GM12864 (cell line): ENCODE results near the gene CD226.
"Not testable (repeated sequence)": the region's sequence is repeated elsewhere in the genome, so short reads cannot be mapped to it uniquely, and the experiment has no call there.

Source experiments
- DNase-seq: peaks from one replicate; pipeline ENCODE4 v3.0.0-alpha.2; 2011; ENCODE audit warnings: low read depth
- H3K4me3 ChIP-seq: 2 replicates; pipeline ENCODE4 v1.5.1; 2011; ENCODE audit warnings: mild to moderate bottlenecking, low read depth, low read length, control low read depth
- TF ChIP-seq, protein P1 (sequence below): IDR thresholded peaks from 2 replicates; pipeline ENCODE4 v1.5.1; 2011; ENCODE audit warnings: low read depth, mild to moderate bottlenecking, moderate library complexity, low read length, control low read depth, inconsistent platforms; ENCODE audit errors: missing control alignments

CD226 gene

DNA sequence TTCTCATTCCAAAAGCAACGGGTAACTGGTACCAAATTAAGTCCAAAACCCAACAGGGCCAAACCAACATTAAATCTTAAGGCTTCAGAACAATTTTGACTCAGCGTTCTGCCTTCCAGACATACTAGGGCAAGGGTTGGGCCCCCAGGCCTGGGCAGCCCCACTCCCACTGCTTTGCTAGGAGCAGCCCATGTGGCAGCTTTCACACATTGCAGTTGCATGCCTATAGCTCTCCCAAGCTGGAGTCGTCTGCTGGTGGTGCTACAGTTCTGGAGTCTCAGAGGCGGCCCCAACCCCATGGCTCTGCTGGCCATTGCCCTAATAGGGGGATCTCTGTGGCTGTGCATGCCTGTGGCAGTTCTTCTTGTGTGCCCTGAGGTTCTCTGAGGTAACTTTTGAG lies 37.6 kb upstream of the CD226 start:
- TF ChIP-seq, protein P1, sequence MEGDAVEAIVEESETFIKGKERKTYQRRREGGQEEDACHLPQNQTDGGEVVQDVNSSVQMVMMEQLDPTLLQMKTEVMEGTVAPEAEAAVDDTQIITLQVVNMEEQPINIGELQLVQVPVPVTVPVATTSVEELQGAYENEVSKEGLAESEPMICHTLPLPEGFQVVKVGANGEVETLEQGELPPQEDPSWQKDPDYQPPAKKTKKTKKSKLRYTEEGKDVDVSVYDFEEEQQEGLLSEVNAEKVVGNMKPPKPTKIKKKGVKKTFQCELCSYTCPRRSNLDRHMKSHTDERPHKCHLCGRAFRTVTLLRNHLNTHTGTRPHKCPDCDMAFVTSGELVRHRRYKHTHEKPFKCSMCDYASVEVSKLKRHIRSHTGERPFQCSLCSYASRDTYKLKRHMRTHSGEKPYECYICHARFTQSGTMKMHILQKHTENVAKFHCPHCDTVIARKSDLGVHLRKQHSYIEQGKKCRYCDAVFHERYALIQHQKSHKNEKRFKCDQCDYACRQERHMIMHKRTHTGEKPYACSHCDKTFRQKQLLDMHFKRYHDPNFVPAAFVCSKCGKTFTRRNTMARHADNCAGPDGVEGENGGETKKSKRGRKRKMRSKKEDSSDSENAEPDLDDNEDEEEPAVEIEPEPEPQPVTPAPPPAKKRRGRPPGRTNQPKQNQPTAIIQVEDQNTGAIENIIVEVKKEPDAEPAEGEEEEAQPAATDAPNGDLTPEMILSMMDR = no peak
- no peak for DNase-seq
- H3K4me3 ChIP-seq = no peak overlapping the region

GRCh38 chr18:69982417-69982816 lies 34.7 kb upstream of the CD226 start:
- no peak for DNase-seq
- TF ChIP-seq, protein P1 = no peak

DNA sequence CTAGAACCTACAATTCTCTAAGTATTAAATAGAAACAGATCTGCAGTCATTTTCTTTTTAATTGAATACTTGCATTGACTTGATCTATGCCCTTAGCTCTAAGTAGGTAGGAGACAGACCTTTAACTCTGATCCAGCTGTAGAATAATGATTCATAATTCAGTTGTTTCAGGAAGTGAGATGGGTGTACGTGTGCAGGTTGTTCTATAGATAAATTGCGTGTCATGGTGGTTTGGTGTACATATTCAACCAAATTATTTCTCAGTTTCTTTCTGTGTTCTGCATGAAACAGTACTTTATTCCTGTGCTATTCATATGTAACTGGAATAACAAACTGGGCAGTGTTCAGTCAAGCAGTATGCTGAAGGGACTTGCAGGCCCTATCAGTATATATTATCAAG lies 34.3 kb upstream of the CD226 start:
- TF ChIP-seq, protein P1 = no peak
- DNase-seq = no peak
- no peak overlapping the region; the same call in 1 of the 2 replicates for H3K4me3 ChIP-seq

More at GRCh38 chr18:69982417-69982816, 34.7 kb upstream of the CD226 start:
- H3K4me3 ChIP-seq = no peak overlapping the region

GRCh38 chr18:69980982-69981804 lies 33.5 kb upstream of the CD226 start:
- TF ChIP-seq, protein P1 = no peak
- no peak for DNase-seq
- no peak overlapping the region; the same call in 1 of the 2 replicates for H3K4me3 ChIP-seq

DNA sequence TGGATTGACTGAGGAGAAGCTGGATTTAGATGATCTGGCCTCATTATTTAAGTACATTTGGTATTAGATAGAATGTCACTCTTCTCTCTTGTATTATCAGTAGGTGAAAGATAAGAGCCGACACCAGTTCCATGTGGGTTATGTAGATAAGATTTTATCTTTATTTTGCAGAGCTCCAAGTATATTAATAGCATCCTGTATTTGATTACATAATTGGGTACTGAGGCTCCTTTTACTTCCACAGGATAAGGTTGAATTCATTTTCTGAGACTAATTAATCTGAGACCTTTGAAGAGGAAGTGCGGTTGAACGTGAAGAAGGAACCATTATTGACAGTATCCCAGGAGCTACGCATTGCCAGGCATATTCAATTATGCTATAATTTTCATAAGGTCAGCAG lies 32.8 kb upstream of the CD226 start:
- DNase-seq = no peak
- H3K4me3 ChIP-seq = no peak overlapping the region
- TF ChIP-seq, protein P1 = no peak

DNA sequence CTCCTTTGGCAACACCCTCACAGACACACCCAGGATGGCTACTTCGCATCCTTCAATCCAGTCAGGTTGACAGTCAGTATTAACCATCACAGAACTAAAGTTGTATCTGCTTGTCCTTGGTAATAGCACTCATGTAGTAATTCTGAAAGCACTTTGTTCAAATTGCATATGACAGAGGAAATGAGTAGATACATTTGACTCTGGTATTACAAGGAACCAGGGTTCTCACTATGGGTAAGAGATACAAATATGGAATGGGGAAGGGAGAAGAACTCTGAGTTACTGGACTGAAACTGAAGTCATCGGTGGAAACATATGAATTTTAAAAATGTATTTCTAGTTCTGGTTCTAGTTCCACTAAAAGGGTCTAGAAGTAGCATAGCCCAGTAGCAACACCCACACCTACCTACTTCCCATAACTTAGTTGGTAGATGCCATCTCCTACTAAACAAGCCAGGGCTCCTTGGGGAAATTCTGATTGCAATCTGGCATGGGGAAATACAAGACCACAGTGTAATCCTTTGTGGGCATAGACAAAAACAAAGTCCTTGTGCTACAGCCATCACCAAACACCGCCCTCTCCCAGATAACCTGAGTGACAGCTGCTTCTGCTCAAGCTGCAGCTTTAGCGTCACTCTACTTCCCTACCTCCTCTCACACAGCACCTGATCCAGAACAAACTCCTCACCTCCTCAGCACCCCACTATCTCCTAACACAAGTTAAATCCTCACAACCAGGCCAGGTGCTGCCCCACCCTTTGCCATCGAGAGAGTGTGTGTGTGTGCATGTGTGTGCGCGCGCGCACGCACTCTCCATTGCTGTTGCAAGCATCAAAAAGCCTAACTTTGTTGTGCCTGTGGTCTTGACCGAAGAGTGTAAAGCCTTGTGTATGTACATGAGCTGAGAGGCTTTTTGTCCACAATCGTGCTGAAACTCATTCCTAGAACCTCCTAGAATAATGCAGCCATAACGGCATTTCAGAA lies 31.4 kb upstream of the CD226 start:
- TF ChIP-seq, protein P1 = no peak
- DNase-seq = peak; percentile 55
- H3K4me3 ChIP-seq = no peak overlapping the region

GRCh38 chr18:69975294-69975693 lies 27.6 kb upstream of the CD226 start:
- not testable (repeated sequence) for DNase-seq, H3K4me3 ChIP-seq
